Naive B cell (primary cell): ENCODE results near the gene IFITM10. TPM values are rescaled to one million over a fixed set of nuclear protein-coding genes. Genes with fewer than 3 reads are reported as not detected.
A peak's percentile ranks its signal among the peaks of the same experiment; 100 is the strongest.

Source experiments
- ATAC-seq, 2 donors: fragments of 150-1000 bp; cut with Tn5 transposase; 2 replicates each; pipeline ENCODE4 v1.10.0; 2021; ENCODE audit warnings: low read depth in 2 of 2, mild to moderate bottlenecking in 2 of 2, moderate library complexity in 2 of 2
- DNase-seq: peaks from one replicate; pipeline ENCODE4 v3.0.0; 2022
- H3K27ac Mint-ChIP-seq, 6 donors: one replicate each; pipeline ENCODE4 v1.8.0; 2020 to 2022; ENCODE audit warnings: mild to moderate bottlenecking in 6 of 6, mixed read lengths in 6 of 6, moderate library complexity in 5 of 6, inconsistent platforms in 2 of 6
- H3K27me3 Mint-ChIP-seq, 3 donors: one replicate each; pipeline ENCODE4 v1.8.0; 2021 to 2022; ENCODE audit warnings: mixed read lengths in 3 of 3, mild to moderate bottlenecking in 1 of 3
- H3K36me3 Mint-ChIP-seq, 2 donors: one replicate each; pipeline ENCODE4 v1.8.0; 2020 to 2022; ENCODE audit warnings: mixed read lengths in 2 of 2, inconsistent platforms in 1 of 2, mild to moderate bottlenecking in 1 of 2
- H3K4me1 Mint-ChIP-seq, 3 donors: one replicate each; pipeline ENCODE4 v1.8.0; 2020 to 2022; ENCODE audit warnings: mixed read lengths in 3 of 3, inconsistent platforms in 1 of 3, mild to moderate bottlenecking in 1 of 3, moderate library complexity in 1 of 3
- H3K4me3 Mint-ChIP-seq, 8 donors: one replicate each; pipeline ENCODE4 v1.8.0; 2020 to 2022; ENCODE audit warnings: mild to moderate bottlenecking in 8 of 8, mixed read lengths in 8 of 8, moderate library complexity in 8 of 8, inconsistent platforms in 2 of 8
- H3K9me3 Mint-ChIP-seq, 7 donors: one replicate each; pipeline ENCODE4 v1.8.0; 2020 to 2022; ENCODE audit warnings: mixed read lengths in 7 of 7, mild to moderate bottlenecking in 5 of 7, inconsistent platforms in 2 of 7, moderate library complexity in 1 of 7
- polyA plus RNA-seq, 6 donors: library from polyadenylated mRNA; unstranded; fragments of 300-500 nt; fragmentation: Illumina TruSeq; gene quantifications; one replicate each; pipeline ENCODE4 v1.2.3, GENCODE V29; 2021; ENCODE audit warnings: low read depth in 6 of 6

IFITM10 gene
- polyA plus RNA-seq, 6 donors from 2014 or later: not detected

GRCh38 chr11:1757861-1758610, 7.6 kb upstream of the IFITM10 start:
- H3K27me3 Mint-ChIP-seq: no peaks in the 10 kb centered on the region
- H3K4me1 Mint-ChIP-seq: peaks cover 17 to 35% (median 34%) of the 10 kb centered on the region in 3 donors
- ATAC-seq: no peak
- peak overlapping the region in 2 of 6 donors; percentile 26 to 88 for H3K27ac Mint-ChIP-seq
- peak overlapping the region in 3 of 8 donors; percentile 31 to 66 (median 47) for H3K4me3 Mint-ChIP-seq
- peaks cover 0 to 11% of the 10 kb centered on the region in 2 donors for H3K36me3 Mint-ChIP-seq
- H3K9me3 Mint-ChIP-seq: no peaks in the 10 kb centered on the region
- no peak for DNase-seq

- no peaks in the 10 kb centered on the region for H3K9me3 Mint-ChIP-seq
- ATAC-seq (no peak), DNase-seq (no peak)
- H3K4me3 Mint-ChIP-seq: peak overlapping the region in 2 of 8 donors; percentile 31 to 35
- peaks cover 0 to 15% of the 10 kb centered on the region in 2 donors for H3K36me3 Mint-ChIP-seq
- H3K27me3 Mint-ChIP-seq: no peaks in the 10 kb centered on the region
- no peak overlapping the region for H3K27ac Mint-ChIP-seq
- H3K4me1 Mint-ChIP-seq: peaks cover 14 to 26% (median 25%) of the 10 kb centered on the region in 3 donors
These were observed 6.7 kb upstream of the IFITM10 start for GRCh38 chr11:1756791-1757771.

- DNase-seq: no peak
- Mint-ChIP-seq H3K36me3 (peaks cover 0 to 15% of the 10 kb centered on the region in 2 donors), H3K9me3 (no peaks in the 10 kb centered on the region), H3K27ac (peak overlapping the region in 1 of 6 donors; percentile 74), H3K27me3 (peaks cover 0 to 8% (median 0%) of the 10 kb centered on the region in 3 donors), H3K4me1 (peaks cover 10 to 21% (median 19%) of the 10 kb centered on the region in 3 donors), H3K4me3 (no peak overlapping the region)
- no peak for ATAC-seq
These were observed 5.5 kb upstream of the IFITM10 start for GRCh38 chr11:1755692-1756561.

GRCh38 chr11:1755344-1755691, 4.9 kb upstream of the IFITM10 start:
- Mint-ChIP-seq H3K4me3 (no peak overlapping the region), H3K36me3 (peaks cover 0 to 19% of the 10 kb centered on the region in 2 donors), H3K4me1 (peaks cover 13 to 23% (median 19%) of the 10 kb centered on the region in 3 donors), H3K9me3 (no peaks in the 10 kb centered on the region), H3K27me3 (peaks cover 3 to 14% (median 6%) of the 10 kb centered on the region in 3 donors), H3K27ac (peak overlapping the region in 1 of 6 donors; percentile 74)
- no peak for DNase-seq
- no peak for ATAC-seq

GRCh38 chr11:1754376-1755150, 4.2 kb upstream of the IFITM10 start:
- Mint-ChIP-seq H3K4me3 (no peak overlapping the region), H3K27ac (no peak overlapping the region), H3K36me3 (peaks cover 0 to 26% of the 10 kb centered on the region in 2 donors)

GRCh38 chr11:1753929-1754305, 3.5 kb upstream of the IFITM10 start:
- Mint-ChIP-seq H3K27me3 (peaks cover 8 to 24% (median 17%) of the 10 kb centered on the region in 3 donors), H3K36me3 (peaks cover 0 to 26% of the 10 kb centered on the region in 2 donors), H3K4me3 (no peak overlapping the region), H3K27ac (no peak overlapping the region), H3K9me3 (no peaks in the 10 kb centered on the region), H3K4me1 (peaks cover 14 to 33% (median 19%) of the 10 kb centered on the region in 3 donors)
- DNase-seq: no peak
- ATAC-seq: no peak

More at GRCh38 chr11:1754376-1755150, 4.2 kb upstream of the IFITM10 start:
- peaks cover 8 to 21% (median 13%) of the 10 kb centered on the region in 3 donors for H3K27me3 Mint-ChIP-seq
- DNase-seq (no peak), ATAC-seq (no peak)
- H3K4me1 Mint-ChIP-seq: peaks cover 19 to 30% (median 19%) of the 10 kb centered on the region in 3 donors
- no peaks in the 10 kb centered on the region for H3K9me3 Mint-ChIP-seq

- no peak overlapping the region for H3K4me3 Mint-ChIP-seq
- DNase-seq (no peak), ATAC-seq (no peak)
- H3K4me1 Mint-ChIP-seq: peaks cover 8 to 28% (median 19%) of the 10 kb centered on the region in 3 donors
- no peaks in the 10 kb centered on the region for H3K9me3 Mint-ChIP-seq
- H3K27ac Mint-ChIP-seq: peak overlapping the region in 1 of 6 donors; percentile 7
- H3K36me3 Mint-ChIP-seq: peaks cover 0 to 26% of the 10 kb centered on the region in 2 donors
- peaks cover 8 to 24% (median 17%) of the 10 kb centered on the region in 3 donors for H3K27me3 Mint-ChIP-seq
These were observed 3.0 kb upstream of the IFITM10 start for GRCh38 chr11:1753229-1753928.

- Mint-ChIP-seq H3K9me3 (no peaks in the 10 kb centered on the region), H3K4me3 (no peak overlapping the region), H3K27ac (no peak overlapping the region), H3K36me3 (peaks cover 0 to 26% of the 10 kb centered on the region in 2 donors), H3K27me3 (peaks cover 8 to 24% (median 17%) of the 10 kb centered on the region in 3 donors), H3K4me1 (peaks cover 3 to 24% (median 19%) of the 10 kb centered on the region in 3 donors)
- ATAC-seq (no peak), DNase-seq (no peak)
These were observed 2.5 kb upstream of the IFITM10 start for GRCh38 chr11:1752907-1753228.

GRCh38 chr11:1751999-1752906, 1.9 kb upstream of the IFITM10 start:
- ATAC-seq (no peak), DNase-seq (no peak)
- H3K27me3 Mint-ChIP-seq: peaks cover 8 to 24% (median 17%) of the 10 kb centered on the region in 3 donors
- no peak overlapping the region for H3K27ac Mint-ChIP-seq
- peaks cover 0 to 26% of the 10 kb centered on the region in 2 donors for H3K36me3 Mint-ChIP-seq
- peak overlapping the region in 1 of 8 donors; percentile 7 for H3K4me3 Mint-ChIP-seq
- H3K9me3 Mint-ChIP-seq: no peaks in the 10 kb centered on the region
- peaks cover 0 to 19% (median 18%) of the 10 kb centered on the region in 3 donors for H3K4me1 Mint-ChIP-seq

- ATAC-seq: no peak
- Mint-ChIP-seq H3K4me3 (peak overlapping the region in 1 of 8 donors; percentile 7), H3K4me1 (peaks cover 0 to 19% (median 18%) of the 10 kb centered on the region in 3 donors), H3K9me3 (no peaks in the 10 kb centered on the region), H3K36me3 (peaks cover 0 to 26% of the 10 kb centered on the region in 2 donors), H3K27ac (no peak overlapping the region), H3K27me3 (peaks cover 8 to 24% (median 17%) of the 10 kb centered on the region in 3 donors)
- DNase-seq: no peak
These were observed 1.1 kb upstream of the IFITM10 start for GRCh38 chr11:1751531-1751921.
